Activated CD8-positive, alpha-beta memory T cell treated with anti-CD3 and anti-CD28 coated beads, Interleukin-2, amount 10 ng/mL, durations not matched to agents 7 days and 5 days (primary cell): ENCODE data around the gene DRG1. TPM values are rescaled to one million over a fixed set of nuclear protein-coding genes. Genes with fewer than 3 reads are reported as not detected.
"Not testable (repeated sequence)": the region's sequence is repeated elsewhere in the genome, so short reads cannot be mapped to it uniquely, and the experiment has no call there.

Source experiments
- ATAC-seq: fragments of 150-1000 bp; cut with Tn5 transposase; one replicate; pipeline ENCODE4 v1.10.0; 2021; ENCODE audit warnings: moderate library complexity
- CTCF ChIA-PET: fragments of 350-600 bp; sonication (Branson Sonifier 250); formaldehyde crosslinking; loops from one replicate; lab custom pipeline; 2021; ENCODE audit warnings: antibody characterized with exemption; lab: Charles Lee
- DNase-seq: peaks from one replicate; pipeline ENCODE4 v3.0.0-alpha.2; 2020
- H3K27ac Mint-ChIP-seq: one replicate; pipeline ENCODE4 v1.8.0; 2021; ENCODE audit warnings: mild to moderate bottlenecking, mixed read lengths
- H3K27me3 Mint-ChIP-seq: one replicate; pipeline ENCODE4 v1.8.0; 2021; ENCODE audit warnings: mixed read lengths
- H3K36me3 Mint-ChIP-seq: one replicate; pipeline ENCODE4 v1.8.0; 2021; ENCODE audit warnings: mild to moderate bottlenecking, mixed read lengths
- H3K4me1 Mint-ChIP-seq: one replicate; pipeline ENCODE4 v1.8.0; 2021; ENCODE audit warnings: mixed read lengths
- H3K4me3 Mint-ChIP-seq: one replicate; pipeline ENCODE4 v1.8.0; 2021; ENCODE audit warnings: mild to moderate bottlenecking, moderate library complexity, mixed read lengths
- H3K9me3 Mint-ChIP-seq: one replicate; pipeline ENCODE4 v1.8.0; 2022; ENCODE audit warnings: low read depth, mixed read lengths
- total RNA-seq, 2 experiments: library from RNA; stranded (reverse); gene quantifications; one replicate each; pipeline ENCODE4 v1.2.3, GENCODE V29; 2021

The DRG1 gene, protein sequence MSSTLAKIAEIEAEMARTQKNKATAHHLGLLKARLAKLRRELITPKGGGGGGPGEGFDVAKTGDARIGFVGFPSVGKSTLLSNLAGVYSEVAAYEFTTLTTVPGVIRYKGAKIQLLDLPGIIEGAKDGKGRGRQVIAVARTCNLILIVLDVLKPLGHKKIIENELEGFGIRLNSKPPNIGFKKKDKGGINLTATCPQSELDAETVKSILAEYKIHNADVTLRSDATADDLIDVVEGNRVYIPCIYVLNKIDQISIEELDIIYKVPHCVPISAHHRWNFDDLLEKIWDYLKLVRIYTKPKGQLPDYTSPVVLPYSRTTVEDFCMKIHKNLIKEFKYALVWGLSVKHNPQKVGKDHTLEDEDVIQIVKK
- total RNA-seq: 10 to 100 TPM; 87.0 to 97.0 TPM

DNA sequence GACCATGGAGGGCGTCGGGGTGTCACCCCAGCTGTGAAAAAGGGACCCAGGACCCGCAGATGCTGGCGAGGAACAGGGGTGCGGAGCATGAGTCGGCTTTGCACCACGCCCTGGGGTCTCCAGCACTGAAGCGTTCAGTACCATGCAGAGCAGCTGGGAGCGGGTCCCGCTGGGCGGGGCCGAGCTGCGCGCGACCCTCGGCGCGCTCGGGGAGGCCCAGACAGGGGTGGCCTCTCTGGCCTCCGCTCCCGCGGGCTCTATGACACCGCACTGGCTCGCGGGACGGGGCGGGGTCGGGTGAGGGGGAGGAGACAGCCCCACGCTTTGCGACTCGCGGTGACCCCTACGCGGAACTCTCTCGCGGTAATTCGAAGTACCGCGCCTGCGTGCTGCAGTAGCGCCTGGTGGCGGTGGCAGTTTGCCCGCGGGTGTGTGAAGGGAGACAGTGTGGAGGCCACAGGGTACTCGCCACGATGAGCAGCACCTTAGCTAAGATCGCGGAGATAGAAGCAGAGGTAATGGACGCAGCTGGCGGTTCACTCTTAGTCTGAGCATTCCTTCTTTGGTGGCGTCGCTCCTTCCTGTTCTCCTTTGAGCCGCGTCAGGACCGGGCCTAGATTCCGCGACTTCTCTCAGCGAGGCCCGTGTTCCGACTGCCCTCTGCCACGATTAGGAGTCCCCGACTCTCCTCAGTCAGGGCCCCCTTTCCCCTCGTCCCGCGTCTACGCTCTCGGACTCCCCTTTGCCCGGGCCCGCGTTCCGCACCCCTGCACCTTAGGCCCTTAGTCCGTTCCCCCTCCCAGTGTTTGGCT lies at the start of gene DRG1:
DRG1 (plus strand) TSS at position 394 of the 812 bp plus-strand sequence; CDS start at position 474, 80 bp downstream.
- CTCF ChIA-PET: interaction anchor here (0.6 to 1.4 kb wide), 4 partner anchors 53 to 264 kb away, joined by 3 to 4 read pairs (median 3); partner anchors contain the start of gene PATZ1
- Mint-ChIP-seq H3K36me3 (peaks cover 21% of the 10 kb centered on the region), H3K27ac (peak within 1 kb of the TSS; percentile 91), H3K4me3 (peak within 1 kb of the TSS; percentile 96), H3K27me3 (no peaks in the 10 kb centered on the region), H3K4me1 (peaks cover 26% of the 10 kb centered on the region), H3K9me3 (no peaks in the 10 kb centered on the region)
- ATAC-seq (peak; percentile 100), DNase-seq (peak; percentile 98)

DNA sequence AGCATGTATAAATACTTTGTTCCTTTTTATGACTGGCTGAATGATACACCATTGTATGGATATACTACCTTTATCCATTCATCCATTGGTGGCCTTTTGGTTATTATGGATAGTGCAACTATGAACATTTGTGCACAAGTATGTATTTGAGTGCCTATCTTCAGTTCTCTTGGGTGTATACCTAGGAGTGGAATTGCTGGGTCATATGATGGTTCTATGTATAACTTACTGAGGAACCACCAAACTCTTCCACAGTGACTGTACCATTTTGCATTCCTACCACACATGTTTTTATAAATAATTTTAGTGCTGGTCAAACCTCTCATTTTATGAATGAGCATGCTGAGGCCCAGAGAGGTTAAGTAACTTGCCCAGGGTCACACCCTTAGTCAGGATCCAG lies 49.4 kb upstream of the DRG1 start:
- Mint-ChIP-seq H3K27me3 (peaks cover 3% of the 10 kb centered on the region), H3K27ac (no peak overlapping the region), H3K36me3 (peaks cover under 1% of the 10 kb centered on the region), H3K4me1 (peaks cover 6% of the 10 kb centered on the region), H3K4me3 (no peak overlapping the region), H3K9me3 (no peaks in the 10 kb centered on the region)
- DNase-seq: no peak
- no peak for ATAC-seq
- CTCF ChIA-PET: interaction anchor here (1.2 kb wide), 1 partner anchor 11 kb away, joined by 3 read pairs; no protein-coding TSS in a partner anchor

DNA sequence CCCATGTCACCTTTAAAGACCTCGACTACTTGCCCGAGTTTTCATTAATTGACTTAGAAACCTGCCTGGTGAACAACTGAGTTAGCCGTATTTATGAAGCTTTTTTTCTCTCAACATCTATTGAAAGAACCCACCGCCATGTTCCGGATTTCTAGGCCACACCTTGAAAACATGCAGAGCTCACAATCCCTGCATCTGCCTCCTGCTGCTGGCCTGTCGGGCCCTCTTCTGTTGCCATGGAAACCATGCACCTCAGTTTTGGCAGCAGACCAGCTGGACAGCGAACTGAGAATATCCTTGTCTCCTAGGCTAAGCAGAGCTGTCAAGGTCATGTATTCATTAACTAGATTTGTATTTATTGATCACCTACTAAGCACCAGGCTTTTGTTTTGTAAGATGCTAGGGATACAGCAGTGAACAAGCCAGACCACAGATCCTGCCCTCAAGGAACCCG lies 49.0 kb upstream of the DRG1 start:
- no peaks in the 10 kb centered on the region for H3K9me3 Mint-ChIP-seq

DNA sequence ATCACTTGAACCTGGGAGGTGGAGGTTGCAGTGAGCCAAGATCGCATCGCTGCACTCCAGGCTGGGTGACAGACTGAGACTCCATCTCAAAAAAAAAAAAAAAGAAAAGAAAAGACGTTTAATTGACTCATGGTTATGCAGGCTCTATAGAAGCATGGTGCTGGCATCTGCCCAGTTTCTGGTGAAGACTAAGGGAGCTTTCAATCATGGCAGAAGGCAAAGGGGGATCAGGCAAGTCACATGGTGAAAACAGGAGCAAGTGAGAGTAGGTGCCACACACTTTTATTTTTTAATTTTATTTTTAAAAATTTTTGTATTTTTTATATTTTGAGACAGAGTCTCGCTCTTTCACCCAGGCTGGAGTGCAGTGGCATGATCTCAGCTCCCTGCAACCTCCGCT lies 44.9 kb upstream of the DRG1 start:
- Mint-ChIP-seq H3K27ac (no peak overlapping the region), H3K36me3 (no peaks in the 10 kb centered on the region), H3K9me3 (no peaks in the 10 kb centered on the region), H3K4me1 (no peaks in the 10 kb centered on the region), H3K27me3 (peaks cover 8% of the 10 kb centered on the region), H3K4me3 (no peak overlapping the region)
- ATAC-seq: no peak
- DNase-seq: no peak
- CTCF ChIA-PET: no interaction called here

More for the DNA sequence above, 49.0 kb upstream of the DRG1 start:
- DNase-seq (no peak), ATAC-seq (no peak)
- H3K4me3 Mint-ChIP-seq: no peak overlapping the region
- H3K36me3 Mint-ChIP-seq: no peaks in the 10 kb centered on the region
- CTCF ChIA-PET: interaction anchor here (1.2 kb wide), 1 partner anchor 11 kb away, joined by 3 read pairs; no protein-coding TSS in a partner anchor
- peaks cover 5% of the 10 kb centered on the region for H3K4me1 Mint-ChIP-seq
- no peak overlapping the region for H3K27ac Mint-ChIP-seq
- H3K27me3 Mint-ChIP-seq: peaks cover 3% of the 10 kb centered on the region

DNA sequence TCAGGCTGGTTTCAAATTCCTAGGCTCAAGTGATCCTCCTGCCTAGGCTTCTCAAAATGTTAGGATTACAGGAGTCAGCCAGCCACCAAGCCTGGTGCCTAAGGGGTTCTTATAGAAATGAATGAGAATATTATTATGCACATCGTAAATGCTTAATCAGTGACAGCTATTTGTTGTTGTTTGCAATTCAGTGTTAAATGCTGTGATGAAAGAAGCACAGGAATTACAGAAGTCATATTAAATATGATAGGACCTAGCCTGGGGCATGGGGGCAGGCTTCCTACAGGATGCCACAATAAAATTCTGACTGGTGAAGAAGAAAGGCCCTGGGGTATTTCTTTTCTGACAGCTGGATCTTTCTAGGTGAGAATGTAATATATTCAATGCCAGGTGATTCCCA lies 39.4 kb upstream of the DRG1 start:
- CTCF ChIA-PET: interaction anchor here (0.6 to 1.4 kb wide), 2 partner anchors 11 to 307 kb away, joined by 3 read pairs; no protein-coding TSS in a partner anchor

DNA sequence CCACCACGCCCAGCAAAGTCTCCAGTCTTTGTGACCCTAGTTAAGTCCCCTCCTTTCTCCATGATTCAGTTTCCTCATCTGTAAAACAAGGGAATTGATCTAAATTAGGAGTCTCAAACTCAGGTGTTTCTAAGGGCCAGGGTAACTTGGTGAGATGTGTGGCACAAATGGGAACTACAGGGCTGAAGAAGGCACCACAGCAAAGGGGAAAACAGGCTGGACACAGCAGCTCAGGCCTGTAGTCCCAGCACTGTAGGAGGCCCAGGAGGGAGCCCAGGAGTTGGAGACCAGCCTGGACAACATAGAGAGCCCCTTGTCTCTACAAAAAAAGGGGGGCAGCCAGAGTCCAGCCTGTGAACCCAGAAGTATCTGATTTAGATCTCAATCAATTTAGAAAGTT lies 37.7 kb upstream of the DRG1 start:
- DNase-seq: no peak
- Mint-ChIP-seq H3K9me3 (no peaks in the 10 kb centered on the region), H3K27me3 (peaks cover 4% of the 10 kb centered on the region), H3K27ac (no peak overlapping the region), H3K36me3 (no peaks in the 10 kb centered on the region), H3K4me1 (no peaks in the 10 kb centered on the region), H3K4me3 (no peak overlapping the region)
- CTCF ChIA-PET: no interaction called here
- ATAC-seq: no peak

More for the DNA sequence above, 39.4 kb upstream of the DRG1 start:
- ATAC-seq: no peak
- Mint-ChIP-seq H3K4me1 (no peaks in the 10 kb centered on the region), H3K27me3 (peaks cover 7% of the 10 kb centered on the region), H3K4me3 (no peak overlapping the region), H3K9me3 (no peaks in the 10 kb centered on the region), H3K36me3 (no peaks in the 10 kb centered on the region), H3K27ac (no peak overlapping the region)
- DNase-seq: no peak

DNA sequence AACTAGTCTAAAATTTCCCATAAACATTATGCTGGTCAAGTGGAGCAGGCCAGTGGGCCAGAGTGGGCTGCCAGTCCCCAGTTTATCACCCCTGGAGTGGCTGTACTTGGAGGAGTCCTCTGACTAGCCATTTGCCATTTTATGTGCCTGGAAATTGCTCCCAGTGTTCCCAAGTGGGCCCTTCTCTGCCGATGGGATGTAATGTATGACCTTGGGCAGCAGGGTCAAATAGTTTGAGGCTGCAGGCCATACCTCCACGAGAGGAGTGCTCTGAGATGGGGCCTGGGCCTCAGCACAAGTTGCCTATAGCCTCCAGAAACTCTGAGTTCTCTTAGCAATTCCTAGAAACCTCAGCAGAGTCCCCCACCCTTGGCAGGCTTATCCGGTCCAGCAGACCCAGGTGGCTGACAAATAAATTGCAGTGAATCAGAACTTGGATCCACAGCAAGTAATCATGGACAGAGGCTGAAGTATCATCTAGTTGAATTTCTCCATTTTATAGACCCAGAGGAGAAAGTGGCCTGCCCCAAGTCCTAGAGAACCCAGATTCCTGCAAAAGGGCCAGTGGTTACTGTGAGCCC lies 35.4 kb upstream of the DRG1 start:
- Mint-ChIP-seq H3K36me3 (no peaks in the 10 kb centered on the region), H3K27ac (no peak overlapping the region), H3K4me3 (no peak overlapping the region), H3K4me1 (peaks cover 2% of the 10 kb centered on the region), H3K27me3 (peaks cover 2% of the 10 kb centered on the region), H3K9me3 (no peaks in the 10 kb centered on the region)
- no peak for DNase-seq
- no peak for ATAC-seq
- CTCF ChIA-PET: no interaction called here

DNA sequence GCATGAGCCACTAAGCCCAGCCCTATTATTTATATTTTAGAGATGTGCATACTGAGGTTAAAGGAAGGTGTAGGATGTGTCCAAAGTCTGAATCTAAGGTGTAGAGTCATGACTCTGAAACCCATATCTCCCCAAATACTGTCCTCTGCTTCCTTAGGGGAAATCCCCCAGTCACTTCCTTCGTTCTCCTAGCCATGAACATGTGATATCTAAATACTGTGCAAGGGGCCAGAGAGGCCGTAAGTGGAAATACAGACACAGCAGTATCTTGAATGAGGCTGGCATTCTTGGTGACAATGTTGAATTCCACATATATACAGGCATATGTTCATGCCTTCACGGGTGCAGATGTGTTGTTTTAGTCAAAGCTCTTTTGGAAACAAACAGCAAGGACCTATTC lies 32.0 kb upstream of the DRG1 start:
- no peak for DNase-seq
- Mint-ChIP-seq H3K27me3 (no peaks in the 10 kb centered on the region), H3K36me3 (no peaks in the 10 kb centered on the region), H3K4me1 (peaks cover 2% of the 10 kb centered on the region), H3K9me3 (no peaks in the 10 kb centered on the region), H3K27ac (no peak overlapping the region), H3K4me3 (no peak overlapping the region)
- CTCF ChIA-PET: no interaction called here
- no peak for ATAC-seq

DNA sequence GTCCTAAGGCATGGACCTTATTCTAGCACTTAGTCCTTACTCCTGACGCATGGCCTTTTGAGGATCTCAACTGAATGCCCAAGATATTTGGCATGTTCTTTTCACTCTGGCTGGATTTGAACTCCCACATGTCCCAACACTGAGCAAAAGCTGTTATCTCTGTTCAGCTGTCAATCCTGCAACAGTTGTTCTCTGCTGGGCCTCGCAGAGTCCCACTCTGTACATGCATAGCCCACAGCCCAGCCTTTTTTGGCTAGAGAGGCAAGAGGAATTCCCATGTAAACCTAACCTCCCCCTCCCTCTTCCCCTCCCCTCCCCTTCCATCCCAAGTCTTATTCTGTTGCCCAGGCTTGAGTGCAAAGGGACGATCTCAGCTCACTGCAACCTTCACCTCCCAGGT lies 21.8 kb upstream of the DRG1 start:
- Mint-ChIP-seq H3K4me1 (peaks cover 7% of the 10 kb centered on the region), H3K9me3 (no peaks in the 10 kb centered on the region), H3K27me3 (no peaks in the 10 kb centered on the region), H3K27ac (no peak overlapping the region), H3K36me3 (no peaks in the 10 kb centered on the region), H3K4me3 (no peak overlapping the region)
- ATAC-seq (no peak), DNase-seq (no peak)
- CTCF ChIA-PET: no interaction called here

DNA sequence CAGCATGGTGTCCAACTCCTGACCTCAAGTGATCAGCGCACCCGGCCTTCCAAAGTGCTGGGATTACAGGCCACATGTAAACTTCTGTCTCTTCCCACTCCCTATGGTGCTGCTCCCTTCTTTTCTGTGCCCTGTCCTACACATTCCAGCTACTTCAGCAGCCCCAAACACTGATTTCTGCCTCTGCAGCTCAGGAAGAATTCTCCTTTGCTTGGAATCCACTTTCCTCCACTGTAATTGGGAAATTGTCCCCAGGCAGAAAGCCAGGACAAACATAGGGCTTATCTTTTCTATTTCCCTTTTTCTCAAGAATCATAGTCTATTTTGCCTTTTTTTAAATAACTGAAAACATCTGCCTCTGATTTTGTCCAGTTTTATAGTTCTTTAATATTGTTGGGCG lies 21.3 kb upstream of the DRG1 start:
- Mint-ChIP-seq H3K4me1 (peaks cover 7% of the 10 kb centered on the region), H3K36me3 (no peaks in the 10 kb centered on the region), H3K27ac (no peak overlapping the region), H3K9me3 (no peaks in the 10 kb centered on the region), H3K27me3 (no peaks in the 10 kb centered on the region), H3K4me3 (no peak overlapping the region)
- DNase-seq (no peak), ATAC-seq (no peak)
- CTCF ChIA-PET: no interaction called here

DNA sequence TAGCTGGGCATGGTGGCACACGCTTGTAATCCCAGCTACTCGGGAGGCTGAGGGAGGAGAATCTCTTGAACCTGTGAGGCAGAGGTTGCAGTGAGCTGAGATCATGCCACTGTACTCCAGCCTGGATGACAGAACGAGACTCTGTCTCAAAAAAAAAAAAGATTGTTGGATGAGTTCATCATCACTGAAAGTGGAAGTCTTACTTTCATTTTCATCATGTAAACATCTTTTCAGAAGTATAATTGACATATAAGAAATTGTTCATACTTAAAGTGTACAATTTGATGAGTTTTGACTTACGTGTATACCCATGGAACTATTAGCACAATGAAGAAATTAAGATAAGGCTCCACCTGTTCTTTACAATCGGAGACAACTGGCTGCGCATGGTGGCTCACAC lies 20.8 kb upstream of the DRG1 start:
- H3K9me3 Mint-ChIP-seq, DNase-seq, H3K4me3 Mint-ChIP-seq, CTCF ChIA-PET, H3K27ac Mint-ChIP-seq, H3K27me3 Mint-ChIP-seq, H3K36me3 Mint-ChIP-seq, ATAC-seq, H3K4me1 Mint-ChIP-seq: not testable (repeated sequence)

DNA sequence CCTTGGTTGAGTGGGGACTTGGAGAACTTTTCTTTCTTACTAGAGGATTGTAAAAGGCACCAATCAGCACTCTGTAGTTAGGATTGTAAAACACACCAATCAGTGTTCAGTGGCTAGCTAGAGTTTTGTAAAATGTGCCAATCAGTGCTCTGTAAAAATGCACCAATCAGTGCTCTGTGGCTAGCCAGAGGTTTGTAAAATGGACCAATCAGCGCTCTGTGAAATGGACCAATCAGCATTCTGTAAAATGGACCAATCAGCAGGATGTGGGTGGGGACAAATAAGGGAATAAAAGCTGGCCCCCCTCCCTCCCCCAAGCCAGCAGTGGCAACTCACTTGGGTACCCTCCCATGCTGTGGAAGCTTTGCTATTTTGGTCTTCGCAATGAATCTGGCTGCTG lies 5.5 kb upstream of the DRG1 start:
- no peak overlapping the region for H3K27ac Mint-ChIP-seq
- no peaks in the 10 kb centered on the region for H3K9me3 Mint-ChIP-seq
- H3K4me3 Mint-ChIP-seq: no peak overlapping the region
- H3K27me3 Mint-ChIP-seq: no peaks in the 10 kb centered on the region
- CTCF ChIA-PET: no interaction called here
- no peak for ATAC-seq
- H3K36me3 Mint-ChIP-seq: no peaks in the 10 kb centered on the region
- H3K4me1 Mint-ChIP-seq: peaks cover 2% of the 10 kb centered on the region
- no peak for DNase-seq

DNA sequence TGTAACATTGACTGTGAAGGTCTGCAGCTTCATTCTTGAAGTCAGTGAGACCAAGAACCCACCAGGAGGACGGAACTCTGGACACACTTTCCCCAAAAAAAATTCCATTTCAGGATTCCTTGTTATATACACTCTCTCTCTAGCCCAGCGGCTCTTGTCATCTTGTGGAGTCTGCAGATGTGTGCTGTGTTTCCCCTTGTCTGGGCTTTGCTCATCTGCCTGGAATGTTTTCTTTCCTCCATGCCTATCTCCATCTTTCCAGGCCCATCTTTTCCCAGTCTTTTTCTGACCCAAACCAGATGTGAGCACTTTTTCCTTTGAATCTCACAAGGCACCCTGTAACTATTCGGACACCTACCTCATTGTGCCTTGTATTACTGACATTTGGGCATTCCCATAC lies 5.1 kb upstream of the DRG1 start:
- Mint-ChIP-seq H3K36me3 (no peaks in the 10 kb centered on the region), H3K9me3 (no peaks in the 10 kb centered on the region), H3K27me3 (no peaks in the 10 kb centered on the region), H3K4me3 (no peak overlapping the region), H3K4me1 (peaks cover 3% of the 10 kb centered on the region), H3K27ac (no peak overlapping the region)
- CTCF ChIA-PET: no interaction called here
- DNase-seq (no peak), ATAC-seq (no peak)
